KBM-7 (cell line): ENCODE results near the gene ERCC2.

ENCODE experiments used
- DNase-seq: peaks from one replicate; pipeline ENCODE4 v3.0.0-alpha.2; 2015
- in situ Hi-C: fragments of 300-500 bp; cut with MboI; formaldehyde crosslinking; loops from 2 replicates; pipeline ENCODE4 v1.14.3; 2020; ENCODE audit warnings: low sequenced_read_pairs, low pct_unique_long_range_greater_than_20kb, mixed read lengths

The ERCC2 gene

GRCh38 chr19:45358213-45358792 is 12.1 kb downstream of the ERCC2 start:
- in situ Hi-C loops, result no loop called here
- no peak for DNase-seq

- in situ Hi-C loops, result no loop called here
- no peak for DNase-seq
These were observed 13.0 kb downstream of the ERCC2 start for GRCh38 chr19:45357445-45357783.

GRCh38 chr19:45356760-45357444 is 13.5 kb downstream of the ERCC2 start:
- in situ Hi-C loops, result no loop called here
- no peak for DNase-seq

- in situ Hi-C loops, result no loop called here
These were observed 14.5 kb downstream of the ERCC2 start for GRCh38 chr19:45355910-45356309.

GRCh38 chr19:45355402-45355801 is 15.0 kb downstream of the ERCC2 start:
- in situ Hi-C loops, result no loop called here
- DNase-seq, result no peak

More at GRCh38 chr19:45355910-45356309, 14.5 kb downstream of the ERCC2 start:
- DNase-seq, result no peak

GRCh38 chr19:45354241-45354842 is 16.0 kb downstream of the ERCC2 start:
- DNase-seq, result no peak

GRCh38 chr19:45352914-45353796 is 17.2 kb downstream of the ERCC2 start:
- no peak for DNase-seq
- in situ Hi-C loops, result no loop called here

More at GRCh38 chr19:45354241-45354842, 16.0 kb downstream of the ERCC2 start:
- in situ Hi-C loops, result no loop called here

GRCh38 chr19:45352471-45352870 is 17.9 kb downstream of the ERCC2 start:
- no peak for DNase-seq
- in situ Hi-C loops, result no loop called here

- no peak for DNase-seq
- in situ Hi-C loops, result no loop called here
These were observed 18.3 kb downstream of the ERCC2 start for GRCh38 chr19:45352062-45352461.

GRCh38 chr19:45351401-45351952 is 18.9 kb downstream of the ERCC2 start:
- DNase-seq, result no peak
- in situ Hi-C loops, result no loop called here

- in situ Hi-C loops, result no loop called here
- DNase-seq, result no peak
These were observed 19.8 kb downstream of the ERCC2 start for GRCh38 chr19:45350477-45351058.

- in situ Hi-C loops, result no loop called here
- DNase-seq, result no peak
These were observed 20.9 kb downstream of the ERCC2 start for GRCh38 chr19:45349430-45349941.

GRCh38 chr19:45349126-45349415 is 21.3 kb downstream of the ERCC2 start:
- no peak for DNase-seq
- in situ Hi-C loops, result no loop called here

GRCh38 chr19:45348367-45349125 is 21.8 kb downstream of the ERCC2 start:
- in situ Hi-C loops, result no loop called here
- DNase-seq, result no peak

- no peak for DNase-seq
- in situ Hi-C loops, result no loop called here
These were observed 22.6 kb downstream of the ERCC2 start for GRCh38 chr19:45347570-45348366.

GRCh38 chr19:45346449-45346848 is 23.9 kb downstream of the ERCC2 start:
- DNase-seq, result no peak
- in situ Hi-C loops, result no loop called here

- DNase-seq, result no peak
- in situ Hi-C loops, result no loop called here
These were observed 24.9 kb downstream of the ERCC2 start for GRCh38 chr19:45345506-45345860.
